Measurements from ENCODE around the gene GALNT14.
A peak's percentile ranks its signal among the peaks of the same experiment; 100 is the strongest.

Gene GALNT14

GRCh38 chr2:31109633-31110192 lies 28.5 kb downstream of the GALNT14 start:
- no peak for TF ChIP-seq CTCF (IDR thresholded peaks at IDR 0.05; ENCODE audit: low read length, missing control alignments)
- no peak for DNase-seq (ENCODE audit: low read depth)
- no peak overlapping the region for H3K4me3 ChIP-seq (replicated peaks; ENCODE audit: low read depth, low read length)

GRCh38 chr2:31108561-31109286 lies 29.5 kb downstream of the GALNT14 start:
- no peak overlapping the region for H3K4me3 ChIP-seq (replicated peaks; ENCODE audit: low read depth, low read length)
- no peak for TF ChIP-seq CTCF (IDR thresholded peaks at IDR 0.05; ENCODE audit: low read length, missing control alignments)
- no peak for DNase-seq (ENCODE audit: low read depth)

- no peak for TF ChIP-seq CTCF (IDR thresholded peaks at IDR 0.05; ENCODE audit: low read length, missing control alignments)
Measured at GRCh38 chr2:31107591-31108300, 30.5 kb downstream of the GALNT14 start.

GRCh38 chr2:31101701-31102100 lies 36.5 kb downstream of the GALNT14 start:
- no peak overlapping the region for H3K4me3 ChIP-seq (replicated peaks; ENCODE audit: low read depth, low read length)
- DNase-seq (ENCODE audit: low read depth): no peak
- TF ChIP-seq CTCF (IDR thresholded peaks at IDR 0.05; ENCODE audit: low read length, missing control alignments): no peak

More at GRCh38 chr2:31107591-31108300, 30.5 kb downstream of the GALNT14 start:
- DNase-seq (ENCODE audit: low read depth): peak; percentile 2
- H3K4me3 ChIP-seq (replicated peaks; ENCODE audit: low read depth, low read length): no peak overlapping the region

GRCh38 chr2:31097962-31098613 lies 40.2 kb downstream of the GALNT14 start:
- no peak for DNase-seq (ENCODE audit: low read depth)
- no peak for TF ChIP-seq CTCF (IDR thresholded peaks at IDR 0.05; ENCODE audit: low read length, missing control alignments)
- H3K4me3 ChIP-seq (replicated peaks; ENCODE audit: low read depth, low read length): no peak overlapping the region

- no peak overlapping the region for H3K4me3 ChIP-seq (replicated peaks; ENCODE audit: low read depth, low read length)
- no peak for DNase-seq (ENCODE audit: low read depth)
- no peak for TF ChIP-seq CTCF (IDR thresholded peaks at IDR 0.05; ENCODE audit: low read length, missing control alignments)
Measured at GRCh38 chr2:31090188-31090587, 48.1 kb downstream of the GALNT14 start.

All from fibroblast of pulmonary artery (primary cell).